ENCODE measurements around the gene LBP.

LBP gene

GRCh38 chr20:38343311-38344106, 2.8 kb upstream of the LBP start:
- H3K4me3 ChIP-seq (ENCODE audit: control insufficient read depth, low read depth, low read length): no peak overlapping the region
- DNase-seq (ENCODE audit: low read depth): no peak
- TF ChIP-seq, protein P1, sequence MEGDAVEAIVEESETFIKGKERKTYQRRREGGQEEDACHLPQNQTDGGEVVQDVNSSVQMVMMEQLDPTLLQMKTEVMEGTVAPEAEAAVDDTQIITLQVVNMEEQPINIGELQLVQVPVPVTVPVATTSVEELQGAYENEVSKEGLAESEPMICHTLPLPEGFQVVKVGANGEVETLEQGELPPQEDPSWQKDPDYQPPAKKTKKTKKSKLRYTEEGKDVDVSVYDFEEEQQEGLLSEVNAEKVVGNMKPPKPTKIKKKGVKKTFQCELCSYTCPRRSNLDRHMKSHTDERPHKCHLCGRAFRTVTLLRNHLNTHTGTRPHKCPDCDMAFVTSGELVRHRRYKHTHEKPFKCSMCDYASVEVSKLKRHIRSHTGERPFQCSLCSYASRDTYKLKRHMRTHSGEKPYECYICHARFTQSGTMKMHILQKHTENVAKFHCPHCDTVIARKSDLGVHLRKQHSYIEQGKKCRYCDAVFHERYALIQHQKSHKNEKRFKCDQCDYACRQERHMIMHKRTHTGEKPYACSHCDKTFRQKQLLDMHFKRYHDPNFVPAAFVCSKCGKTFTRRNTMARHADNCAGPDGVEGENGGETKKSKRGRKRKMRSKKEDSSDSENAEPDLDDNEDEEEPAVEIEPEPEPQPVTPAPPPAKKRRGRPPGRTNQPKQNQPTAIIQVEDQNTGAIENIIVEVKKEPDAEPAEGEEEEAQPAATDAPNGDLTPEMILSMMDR (IDR thresholded peaks at IDR 0.05; ENCODE audit: control insufficient read depth, insufficient read depth, low read depth, low read length, missing control alignments): no peak

- TF ChIP-seq, protein P1 (IDR thresholded peaks at IDR 0.05; ENCODE audit: control insufficient read depth, insufficient read depth, low read depth, low read length, missing control alignments): no peak
- no peak for DNase-seq (ENCODE audit: low read depth)
- no peak overlapping the region for H3K4me3 ChIP-seq (ENCODE audit: control insufficient read depth, low read depth, low read length)
Observed at GRCh38 chr20:38344107-38344701, 2.1 kb upstream of the LBP start.

GRCh38 chr20:38345643-38346042, 639 bp upstream of the LBP start:
- H3K4me3 ChIP-seq (ENCODE audit: control insufficient read depth, low read depth, low read length): no peak overlapping the region
- DNase-seq (ENCODE audit: low read depth): no peak
- TF ChIP-seq, protein P1 (IDR thresholded peaks at IDR 0.05; ENCODE audit: control insufficient read depth, insufficient read depth, low read depth, low read length, missing control alignments): no peak

DNA sequence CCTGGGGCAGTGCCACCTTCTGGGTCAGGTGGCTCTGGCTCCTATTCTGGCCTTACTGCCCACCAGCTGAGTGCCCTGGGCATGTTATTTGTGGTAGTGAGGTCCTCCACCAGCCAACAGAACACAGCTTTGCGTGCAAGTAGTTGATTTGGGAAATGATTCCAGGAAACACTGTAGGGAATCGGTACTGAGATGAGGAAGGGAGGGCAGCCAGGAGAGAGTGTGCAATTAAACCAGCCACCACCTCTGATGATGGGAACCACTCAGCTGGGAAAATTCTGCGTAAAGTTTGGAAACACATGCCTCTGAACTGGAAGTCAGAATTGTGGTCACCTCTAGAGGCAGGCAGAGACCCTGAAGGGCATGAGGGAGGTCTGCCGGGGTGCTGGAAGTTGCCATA, 459 bp downstream of the LBP start:
- DNase-seq (ENCODE audit: low read depth): no peak
- H3K4me3 ChIP-seq (ENCODE audit: control insufficient read depth, low read depth, low read length): no peak overlapping the region
- TF ChIP-seq, protein P1 (IDR thresholded peaks at IDR 0.05; ENCODE audit: control insufficient read depth, insufficient read depth, low read depth, low read length, missing control alignments): no peak

DNA sequence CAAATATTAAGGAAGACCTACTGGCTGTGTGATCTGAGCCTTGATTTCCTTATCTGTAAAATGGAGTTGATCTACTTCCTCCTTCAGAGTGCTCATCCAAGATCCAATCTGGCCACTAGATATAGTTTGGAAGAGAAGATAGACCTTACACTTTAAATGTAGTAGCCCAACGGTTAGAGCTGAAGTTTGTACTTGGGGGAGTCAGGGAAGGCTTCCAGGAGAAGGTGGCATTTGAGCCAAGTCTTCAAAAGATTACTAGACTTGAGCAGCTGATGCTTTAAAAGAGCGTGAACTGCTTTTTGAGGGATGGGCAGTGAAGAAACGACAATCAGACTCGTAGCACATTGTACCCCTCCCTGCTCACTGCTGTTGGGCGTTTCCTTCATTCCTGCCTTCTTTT, 3.6 kb downstream of the LBP start:
- no peak overlapping the region for H3K4me3 ChIP-seq (ENCODE audit: control insufficient read depth, low read depth, low read length)
- TF ChIP-seq, protein P1 (IDR thresholded peaks at IDR 0.05; ENCODE audit: control insufficient read depth, insufficient read depth, low read depth, low read length, missing control alignments): no peak

GRCh38 chr20:38350879-38351775, 4.8 kb downstream of the LBP start:
- DNase-seq (ENCODE audit: low read depth): no peak
- TF ChIP-seq, protein P1 (IDR thresholded peaks at IDR 0.05; ENCODE audit: control insufficient read depth, insufficient read depth, low read depth, low read length, missing control alignments): no peak
- H3K4me3 ChIP-seq (ENCODE audit: control insufficient read depth, low read depth, low read length): no peak overlapping the region

More for the DNA sequence above, 3.6 kb downstream of the LBP start:
- no peak for DNase-seq (ENCODE audit: low read depth)
